Smooth muscle cell (in vitro differentiated cells): Measurements from ENCODE around the gene TMEM25. TPM values are rescaled to one million over a fixed set of nuclear protein-coding genes. Genes with fewer than 3 reads are reported as not detected.
"Not testable (repeated sequence)": the region's sequence is repeated elsewhere in the genome, so short reads cannot be mapped to it uniquely, and the experiment has no call there.

Source experiments
- DNase-seq: peaks from one replicate; lab custom pipeline; 2025; ENCODE audit not compliant: unreplicated experiment; lab: John Stamatoyannopoulos, UW
- H2AFZ ChIP-seq: fragments of 200-600 bp; sonication (generic); 2 replicates; pipeline ENCODE4 v1.6.0; 2016; ENCODE audit warnings: antibody characterized with exemption, low read depth, mild to moderate bottlenecking
- H3F3A ChIP-seq: fragments of 200-600 bp; sonication (generic); 2 replicates; pipeline ENCODE4 v1.6.0; 2017; ENCODE audit warnings: antibody characterized with exemption, low read depth
- H3K27ac ChIP-seq: fragments of 200-600 bp; sonication (generic); 2 replicates; pipeline ENCODE4 v1.5.1; 2016; ENCODE audit warnings: low read depth, mild to moderate bottlenecking
- H3K27me3 ChIP-seq: fragments of 200-600 bp; sonication (generic); 2 replicates; pipeline ENCODE4 v1.6.1; 2016; ENCODE audit warnings: low read depth, mild to moderate bottlenecking
- H3K36me3 ChIP-seq: fragments of 200-600 bp; sonication (generic); 2 replicates; pipeline ENCODE4 v1.5.1; 2016; ENCODE audit warnings: low read depth
- H3K4me1 ChIP-seq: fragments of 200-600 bp; sonication (generic); 2 replicates; pipeline ENCODE4 v1.5.1; 2016; ENCODE audit warnings: low read depth
- H3K4me2 ChIP-seq: fragments of 200-600 bp; sonication (generic); 2 replicates; pipeline ENCODE4 v1.6.0; 2016; ENCODE audit warnings: mild to moderate bottlenecking
- H3K4me3 ChIP-seq: fragments of 200-600 bp; sonication (generic); 2 replicates; pipeline ENCODE4 v1.5.1; 2016; ENCODE audit warnings: mild to moderate bottlenecking
- H3K79me2 ChIP-seq: fragments of 200-600 bp; sonication (generic); 2 replicates; pipeline ENCODE4 v1.6.0; 2016; ENCODE audit warnings: low read depth, mild to moderate bottlenecking
- H3K9ac ChIP-seq: fragments of 200-600 bp; sonication (generic); 2 replicates; pipeline ENCODE4 v1.6.0; 2016; ENCODE audit warnings: low read depth
- H3K9me3 ChIP-seq: fragments of 200-600 bp; sonication (generic); replicated peaks from 2 replicates; pipeline ENCODE4 v1.5.1; 2016; ENCODE audit warnings: low read depth
- H4K20me1 ChIP-seq: fragments of 200-600 bp; sonication (generic); 2 replicates; pipeline ENCODE4 v1.6.0; 2016; ENCODE audit warnings: low read depth
- WGBS: methylation state at CpG from one replicate; pipeline ENCODE4 v1.1.7; 2016; ENCODE audit warnings: low lambda C conversion rate; 5-methylcytosine and 5-hydroxymethylcytosine counted together
- polyA plus RNA-seq: library from polyadenylated mRNA; unstranded; fragments of >200 nt; fragmentation: Nextera tagmentation; extraction: Ambion mirVana; gene quantifications from 2 replicates; pipeline ENCODE4 v1.2.1, GENCODE V29; 2016
- total RNA-seq: library from RNA; depleted of rRNA; stranded (reverse); fragments of >200 nt; gene quantifications from 2 replicates; pipeline ENCODE4 v1.2.3, GENCODE V29; 2014
- TF ChIP-seq, protein P1 (sequence below): fragments of 200-600 bp; sonication (generic); IDR thresholded peaks from 2 replicates; pipeline ENCODE4 v1.5.1; 2017; ENCODE audit warnings: borderline replicate concordance, mild to moderate bottlenecking, antibody characterized with exemption; ENCODE audit not compliant: insufficient read depth, poor library complexity, severe bottlenecking

The TMEM25 gene
- total and polyA plus RNA-seq, 2 experiments from 2014 or later = 23.9 to 48.1 TPM

- no peaks in the 10 kb centered on the region for H3K36me3 ChIP-seq
- TF ChIP-seq, protein P1, sequence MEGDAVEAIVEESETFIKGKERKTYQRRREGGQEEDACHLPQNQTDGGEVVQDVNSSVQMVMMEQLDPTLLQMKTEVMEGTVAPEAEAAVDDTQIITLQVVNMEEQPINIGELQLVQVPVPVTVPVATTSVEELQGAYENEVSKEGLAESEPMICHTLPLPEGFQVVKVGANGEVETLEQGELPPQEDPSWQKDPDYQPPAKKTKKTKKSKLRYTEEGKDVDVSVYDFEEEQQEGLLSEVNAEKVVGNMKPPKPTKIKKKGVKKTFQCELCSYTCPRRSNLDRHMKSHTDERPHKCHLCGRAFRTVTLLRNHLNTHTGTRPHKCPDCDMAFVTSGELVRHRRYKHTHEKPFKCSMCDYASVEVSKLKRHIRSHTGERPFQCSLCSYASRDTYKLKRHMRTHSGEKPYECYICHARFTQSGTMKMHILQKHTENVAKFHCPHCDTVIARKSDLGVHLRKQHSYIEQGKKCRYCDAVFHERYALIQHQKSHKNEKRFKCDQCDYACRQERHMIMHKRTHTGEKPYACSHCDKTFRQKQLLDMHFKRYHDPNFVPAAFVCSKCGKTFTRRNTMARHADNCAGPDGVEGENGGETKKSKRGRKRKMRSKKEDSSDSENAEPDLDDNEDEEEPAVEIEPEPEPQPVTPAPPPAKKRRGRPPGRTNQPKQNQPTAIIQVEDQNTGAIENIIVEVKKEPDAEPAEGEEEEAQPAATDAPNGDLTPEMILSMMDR = no peak
- DNase-seq = no peak
- H2AFZ ChIP-seq = no peak overlapping the region
- H4K20me1 ChIP-seq = peaks cover 50% of the 10 kb centered on the region
- H3K27ac ChIP-seq = peak overlapping the region; percentile 99
- H3K4me3 ChIP-seq = peak overlapping the region; percentile 97
- H3K79me2 ChIP-seq = peaks cover 70% of the 10 kb centered on the region
- H3K9ac ChIP-seq = peak overlapping the region; percentile 100
- H3K9me3 ChIP-seq = no peaks in the 10 kb centered on the region
- 7% methylated on average over 10 of the region's 10 CpGs for WGBS
- H3K4me2 ChIP-seq = peak overlapping the region; percentile 95
- peaks cover 30% of the 10 kb centered on the region for H3K4me1 ChIP-seq
- H3F3A ChIP-seq = peaks cover 6% of the 10 kb centered on the region
- no peaks in the 10 kb centered on the region for H3K27me3 ChIP-seq
These were observed 42.1 kb downstream of the TMEM25 start for GRCh38 chr11:118572981-118573550.

DNA sequence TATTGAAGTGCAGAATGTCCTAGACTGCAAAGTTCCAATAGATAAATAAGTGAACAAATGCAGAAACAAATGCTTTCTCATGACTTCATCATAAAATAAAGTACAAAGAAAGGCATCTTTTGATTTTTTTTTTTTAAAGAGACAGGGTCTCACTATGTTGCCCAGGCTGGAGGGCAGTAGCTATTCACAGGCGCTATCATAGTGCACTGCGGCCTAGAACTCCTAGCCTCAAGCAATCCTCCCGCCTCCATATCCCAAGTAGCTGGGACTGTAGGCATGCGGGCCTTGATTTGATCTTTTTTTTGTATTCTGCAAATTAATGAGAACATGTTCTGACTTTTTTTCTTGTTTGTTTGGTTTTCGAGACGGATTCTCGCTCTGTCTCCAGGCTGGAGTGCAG, 43.6 kb downstream of the TMEM25 start:
- peak overlapping the region; percentile 97 for H3K4me3 ChIP-seq
- 93% methylated on average over 7 of the region's 7 CpGs for WGBS
- H3K9ac ChIP-seq = no peak overlapping the region
- peak overlapping the region; percentile 95 for H3K4me2 ChIP-seq
- no peaks in the 10 kb centered on the region for H3K36me3 ChIP-seq
- no peak for DNase-seq
- peak overlapping the region; percentile 0 for H3K27ac ChIP-seq
- peaks cover 6% of the 10 kb centered on the region for H3F3A ChIP-seq
- H3K4me1 ChIP-seq = peaks cover 30% of the 10 kb centered on the region
- H2AFZ ChIP-seq = no peak overlapping the region
- no peaks in the 10 kb centered on the region for H3K27me3 ChIP-seq
- H3K79me2 ChIP-seq = peaks cover 85% of the 10 kb centered on the region
- H3K9me3 ChIP-seq = no peaks in the 10 kb centered on the region
- TF ChIP-seq, protein P1 = no peak
- H4K20me1 ChIP-seq = peaks cover 66% of the 10 kb centered on the region

DNA sequence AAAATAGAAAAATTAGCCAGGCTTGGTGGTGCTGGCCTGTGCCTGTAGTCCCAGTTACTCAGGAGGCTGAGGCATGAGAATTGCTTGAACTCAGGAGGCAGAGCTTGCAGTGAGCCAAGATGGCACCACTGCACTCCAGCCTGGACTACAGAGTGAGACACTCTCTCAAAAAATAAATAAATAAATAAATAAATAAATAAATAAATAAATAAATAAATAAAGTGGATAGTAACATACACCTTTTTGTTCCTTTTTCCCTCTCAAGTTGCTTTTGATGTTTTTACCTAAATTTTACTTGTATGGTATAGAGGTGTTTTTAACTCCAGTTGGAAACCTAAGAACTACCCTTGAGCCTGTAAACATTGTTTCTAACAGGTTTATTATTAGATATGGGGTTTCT, 47.0 kb downstream of the TMEM25 start:
- H4K20me1 ChIP-seq = peaks cover 99% of the 10 kb centered on the region
- H3K79me2 ChIP-seq = peaks cover 98% of the 10 kb centered on the region
- H3K36me3 ChIP-seq, H3K27me3 ChIP-seq, H3K27ac ChIP-seq, H3K9me3 ChIP-seq, H3K4me3 ChIP-seq, H3K9ac ChIP-seq, H2AFZ ChIP-seq, DNase-seq, H3F3A ChIP-seq: not testable (repeated sequence)
- H3K4me2 ChIP-seq = peak overlapping the region; percentile 1
- H3K4me1 ChIP-seq = peaks cover 30% of the 10 kb centered on the region

DNA sequence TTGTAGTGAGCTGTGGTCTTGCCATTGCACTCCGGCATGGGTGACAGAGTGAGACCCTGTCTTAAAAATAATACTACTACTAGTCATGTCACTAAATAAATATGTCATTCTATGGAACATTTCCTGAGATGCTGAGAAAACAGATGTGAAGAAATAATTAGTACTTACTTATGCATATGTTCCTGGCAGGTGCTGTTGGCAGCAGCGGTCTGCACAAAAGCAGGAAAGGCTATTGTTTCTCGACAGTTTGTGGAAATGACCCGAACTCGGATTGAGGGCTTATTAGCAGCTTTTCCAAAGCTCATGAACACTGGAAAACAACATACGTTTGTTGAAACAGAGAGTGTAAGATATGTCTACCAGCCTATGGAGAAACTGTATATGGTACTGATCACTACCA, 50.1 kb downstream of the TMEM25 start:
- no peaks in the 10 kb centered on the region for H3K9me3 ChIP-seq
- peaks cover 6% of the 10 kb centered on the region for H3K4me1 ChIP-seq
- no peak for DNase-seq
- no peak overlapping the region for H3K4me3 ChIP-seq
- no peaks in the 10 kb centered on the region for H3K27me3 ChIP-seq
- H3K9ac ChIP-seq = no peak overlapping the region
- H3K27ac ChIP-seq = no peak overlapping the region
- H4K20me1 ChIP-seq = peaks cover 100% of the 10 kb centered on the region
- 95% methylated on average over 6 of the region's 6 CpGs for WGBS
- H3K36me3 ChIP-seq = peaks cover 26% of the 10 kb centered on the region
- H2AFZ ChIP-seq = no peak overlapping the region
- TF ChIP-seq, protein P1 = no peak
- H3F3A ChIP-seq = peaks cover 6% of the 10 kb centered on the region
- H3K79me2 ChIP-seq = peaks cover 95% of the 10 kb centered on the region
- no peak overlapping the region for H3K4me2 ChIP-seq

Other genes starting within 250 kb of the TMEM25 start
- gene CD3E, start 226.5 kb upstream of the TMEM25 start, total RNA-seq = not detected in 2 replicates
- gene CD3E, start 226.5 kb upstream of the TMEM25 start, polyA plus RNA-seq = not detected in 2 replicates
- gene CD3D, start 188.5 kb upstream of the TMEM25 start, total RNA-seq = not detected in 2 replicates
- not detected in 2 replicates for gene CD3D, start 188.5 kb upstream of the TMEM25 start, polyA plus RNA-seq
- not detected in 2 replicates for gene CD3G, start 186.8 kb upstream of the TMEM25 start, total RNA-seq
- gene CD3G, start 186.8 kb upstream of the TMEM25 start, polyA plus RNA-seq = not detected in 2 replicates
- 52.4 and 62.1 TPM in 2 replicates for gene UBE4A, start 171.6 kb upstream of the TMEM25 start, total RNA-seq
- gene UBE4A, start 171.6 kb upstream of the TMEM25 start, polyA plus RNA-seq = 17.3 and 17.6 TPM in 2 replicates
- 59.2 and 80.5 TPM in 2 replicates for gene ATP5MG, start 129.6 kb upstream of the TMEM25 start, total RNA-seq
- gene ATP5MG, start 129.6 kb upstream of the TMEM25 start, polyA plus RNA-seq = 428 and 479 TPM in 2 replicates
- gene KMT2A, start 94.7 kb upstream of the TMEM25 start, total RNA-seq = 26.6 and 27.8 TPM in 2 replicates
- 15.5 and 19.6 TPM in 2 replicates for gene KMT2A, start 94.7 kb upstream of the TMEM25 start, polyA plus RNA-seq
- gene TTC36, start 3.7 kb upstream of the TMEM25 start, total RNA-seq = 4.6 TPM in 1 of 2 replicates, not detected in the other
- gene TTC36, start 3.7 kb upstream of the TMEM25 start, polyA plus RNA-seq = 0.31 and 1.5 TPM in 2 replicates
- gene IFT46, start 34.7 kb downstream of the TMEM25 start, total RNA-seq = 31.6 and 52.3 TPM in 2 replicates
- gene IFT46, start 34.7 kb downstream of the TMEM25 start, polyA plus RNA-seq = 11.9 and 12.8 TPM in 2 replicates
- gene ARCN1, start 41.2 kb downstream of the TMEM25 start, total RNA-seq = 314 and 331 TPM in 2 replicates
- gene ARCN1, start 41.2 kb downstream of the TMEM25 start, polyA plus RNA-seq = 228 and 285 TPM in 2 replicates
- 89.0 and 112 TPM in 2 replicates for gene PHLDB1, start 76.4 kb downstream of the TMEM25 start, total RNA-seq
- 86.0 and 103 TPM in 2 replicates for gene PHLDB1, start 76.4 kb downstream of the TMEM25 start, polyA plus RNA-seq
- gene TREH, start 148.5 kb downstream of the TMEM25 start, total RNA-seq = not detected in 2 replicates
- 0.49 and 0.96 TPM in 2 replicates for gene TREH, start 148.5 kb downstream of the TMEM25 start, polyA plus RNA-seq